Vagina (tissue), 2 donors: ENCODE measurements around the gene MAP2K3. TPM values are rescaled to one million over a fixed set of nuclear protein-coding genes. Genes with fewer than 3 reads are reported as not detected.

Experiments used
- DNase-seq, 2 donors: peaks; one replicate each; pipeline ENCODE4 v3.0.0-alpha.2; 2017; ENCODE audit errors: extremely low spot score in 2 of 2
- H3K27ac ChIP-seq: fragments of 200-600 bp; sonication (generic); one replicate; pipeline ENCODE4 v1.5.1; 2019
- H3K27me3 ChIP-seq: fragments of 200-600 bp; sonication (generic); one replicate; pipeline ENCODE4 v1.5.1; 2019
- H3K36me3 ChIP-seq, 2 donors: fragments of 200-600 bp; sonication (generic); one replicate each; pipeline ENCODE4 v1.5.1; 2017 to 2019
- H3K4me1 ChIP-seq: fragments of 200-600 bp; sonication (generic); one replicate; pipeline ENCODE4 v1.5.1; 2019
- H3K4me3 ChIP-seq, 2 donors: fragments of 200-600 bp; sonication (generic); 1 replicate in 1 of 2; 2 replicates in 1 of 2; pipeline ENCODE4 v1.5.1; 2016 to 2019
- H3K9me3 ChIP-seq: fragments of 200-600 bp; sonication (generic); one replicate; pipeline ENCODE4 v1.5.1; 2019
- POLR2A ChIP-seq, 2 donors: fragments of 450-650 bp; IDR thresholded peaks; one replicate each; pipeline ENCODE4 v1.6.1; 2017; ENCODE audit warnings: antibody characterized with exemption in 2 of 2, mild to moderate bottlenecking in 2 of 2, moderate library complexity in 2 of 2
- POLR2AphosphoS5 ChIP-seq, 2 donors: sonication (generic); formaldehyde crosslinking; IDR thresholded peaks; one replicate each; pipeline ENCODE4 v1.9.0; 2017; ENCODE audit warnings: antibody characterized with exemption in 2 of 2, mild to moderate bottlenecking in 2 of 2, low read depth in 1 of 2; ENCODE audit not compliant: insufficient read depth in 1 of 2
- intact Hi-C: fragments of 100-400 bp; cut with DNase I; formaldehyde crosslinking; loops from one replicate; pipeline ENCODE4 v1.15.1; 2023
- total RNA-seq: library from RNA; depleted of rRNA; stranded (reverse); fragments of >200 nt; gene quantifications from one replicate; pipeline ENCODE4 v1.2.3, GENCODE V29; 2016
- TF ChIP-seq, protein P1 (sequence below), 3 experiments: fragments of 450-650 bp in 2 of 3; fragments of 200-600 bp in 1 of 3; sonication (generic) in 1 of 3; IDR thresholded peaks; one replicate each; pipeline ENCODE4 v1.5.1; 2017 to 2019; ENCODE audit warnings: antibody characterized with exemption in 3 of 3, mild to moderate bottlenecking in 2 of 3, moderate library complexity in 2 of 3

MAP2K3 gene
- total RNA-seq, 1 donor from 2014 or later, result 21.6 TPM

DNA sequence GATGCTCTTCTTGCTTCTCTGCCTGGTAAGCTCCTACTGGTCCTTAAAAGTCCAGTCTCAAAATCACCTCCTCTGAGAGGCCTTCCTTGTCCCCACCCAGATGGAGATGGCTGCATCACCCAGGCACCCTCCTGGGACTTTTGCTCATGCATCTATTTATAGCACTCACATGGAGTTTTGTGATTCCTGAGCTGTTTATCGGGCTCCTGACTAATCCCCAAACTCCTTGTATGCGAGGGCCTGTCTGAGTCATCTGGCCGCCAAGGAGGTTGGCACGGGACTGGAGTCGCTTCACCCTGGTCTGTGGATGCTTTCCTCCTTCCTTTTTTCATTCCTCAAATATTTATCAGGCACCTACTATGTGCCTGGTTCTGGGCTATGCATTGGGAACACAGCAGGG, 2.3 kb upstream of the MAP2K3 start:
- Histone ChIP-seq H3K27me3 (no peaks in the 10 kb centered on the region), H3K36me3 (no peaks in the 10 kb centered on the region), H3K4me3 (no peak overlapping the region), H3K27ac (peak overlapping the region; percentile 94), H3K4me1 (peaks cover 68% of the 10 kb centered on the region), H3K9me3 (no peaks in the 10 kb centered on the region)
- DNase-seq, result no peak
- intact Hi-C loops, result loop anchor here (10.0 kb wide), 1 partner anchor 157 kb away; the partner anchor contains the start of gene DHRS7B
- peak in 1 of 2 donors; percentile 76 for TF ChIP-seq POLR2AphosphoS5 (IDR thresholded peaks at IDR 0.05; ENCODE audit: insufficient read depth in 1 of 2, low read depth in 1 of 2)
- TF ChIP-seq, protein P1, sequence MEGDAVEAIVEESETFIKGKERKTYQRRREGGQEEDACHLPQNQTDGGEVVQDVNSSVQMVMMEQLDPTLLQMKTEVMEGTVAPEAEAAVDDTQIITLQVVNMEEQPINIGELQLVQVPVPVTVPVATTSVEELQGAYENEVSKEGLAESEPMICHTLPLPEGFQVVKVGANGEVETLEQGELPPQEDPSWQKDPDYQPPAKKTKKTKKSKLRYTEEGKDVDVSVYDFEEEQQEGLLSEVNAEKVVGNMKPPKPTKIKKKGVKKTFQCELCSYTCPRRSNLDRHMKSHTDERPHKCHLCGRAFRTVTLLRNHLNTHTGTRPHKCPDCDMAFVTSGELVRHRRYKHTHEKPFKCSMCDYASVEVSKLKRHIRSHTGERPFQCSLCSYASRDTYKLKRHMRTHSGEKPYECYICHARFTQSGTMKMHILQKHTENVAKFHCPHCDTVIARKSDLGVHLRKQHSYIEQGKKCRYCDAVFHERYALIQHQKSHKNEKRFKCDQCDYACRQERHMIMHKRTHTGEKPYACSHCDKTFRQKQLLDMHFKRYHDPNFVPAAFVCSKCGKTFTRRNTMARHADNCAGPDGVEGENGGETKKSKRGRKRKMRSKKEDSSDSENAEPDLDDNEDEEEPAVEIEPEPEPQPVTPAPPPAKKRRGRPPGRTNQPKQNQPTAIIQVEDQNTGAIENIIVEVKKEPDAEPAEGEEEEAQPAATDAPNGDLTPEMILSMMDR (IDR thresholded peaks at IDR 0.05), result no peak

DNA sequence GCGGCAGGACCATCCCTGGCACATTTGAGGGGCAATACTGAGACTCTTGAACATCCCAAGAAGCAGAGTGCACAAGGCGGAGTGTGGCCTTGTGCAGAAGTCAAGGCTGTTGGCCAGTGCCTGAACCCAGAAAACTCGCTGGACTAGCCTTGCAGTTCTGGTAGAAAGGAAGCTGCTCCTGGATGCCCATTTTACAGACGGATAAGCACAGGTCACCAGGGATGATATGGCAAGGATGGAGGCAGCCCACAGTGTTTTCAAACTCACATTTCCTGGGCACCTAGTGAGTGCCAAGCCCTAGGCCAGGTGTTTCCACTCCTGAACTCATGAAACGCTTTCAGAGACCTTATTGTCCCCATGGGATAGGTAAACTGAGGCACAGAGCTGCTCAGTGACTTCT, 1.7 kb upstream of the MAP2K3 start:
- intact Hi-C loops, result loop anchor here (10.0 kb wide), 1 partner anchor 158 kb away; the partner anchor contains the start of gene DHRS7B
- Histone ChIP-seq H3K4me1 (peaks cover 74% of the 10 kb centered on the region), H3K36me3 (no peaks in the 10 kb centered on the region), H3K4me3 (no peak overlapping the region), H3K27me3 (no peaks in the 10 kb centered on the region), H3K9me3 (no peaks in the 10 kb centered on the region), H3K27ac (peak overlapping the region; percentile 94)
- DNase-seq, result no peak
- TF ChIP-seq POLR2AphosphoS5 (IDR thresholded peaks at IDR 0.05; ENCODE audit: insufficient read depth in 1 of 2, low read depth in 1 of 2), result no peak

DNA sequence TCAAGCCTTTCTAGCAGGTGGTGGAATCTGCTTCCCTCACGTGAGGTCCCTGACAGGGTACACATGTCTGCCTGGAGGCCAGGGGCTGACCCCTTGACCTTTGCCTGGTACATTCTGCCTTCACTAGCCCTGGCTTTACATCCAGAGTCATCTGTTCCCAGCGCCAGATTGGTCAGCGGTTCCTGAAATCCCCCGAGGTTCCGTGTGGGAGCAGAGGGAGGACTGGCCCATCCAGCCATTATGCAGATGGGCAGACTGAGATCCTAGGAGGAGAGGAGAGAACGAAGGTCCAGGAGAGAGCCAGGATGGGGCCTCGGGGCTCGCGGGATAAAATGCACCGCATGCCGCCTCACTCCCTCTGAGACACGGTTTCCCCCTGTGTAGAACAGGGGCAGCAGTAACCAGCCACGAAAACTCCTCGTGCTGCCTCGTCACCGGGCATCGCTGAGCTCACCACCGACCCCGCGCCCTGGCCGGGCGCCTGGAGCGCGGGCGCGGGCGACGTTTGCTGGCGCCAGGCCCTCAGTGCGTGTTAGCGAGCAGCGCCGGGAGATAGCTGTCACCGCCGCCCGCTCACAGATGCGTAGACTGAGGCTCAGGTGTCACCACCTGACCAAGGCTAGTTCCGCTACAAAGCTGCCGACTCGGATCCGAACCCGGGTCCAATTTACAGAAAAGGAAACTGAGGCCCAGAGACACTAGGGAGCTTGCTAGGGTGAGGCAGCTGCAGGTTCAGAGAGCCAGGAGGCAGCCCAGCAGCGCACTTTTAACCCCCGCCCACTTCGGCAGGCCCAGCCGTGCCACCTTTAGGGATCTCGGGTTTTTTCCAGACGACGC, 811 bp upstream of the MAP2K3 start:
- no peak for DNase-seq
- H3K27me3 ChIP-seq, result no peaks in the 10 kb centered on the region
- no peaks in the 10 kb centered on the region for H3K9me3 ChIP-seq
- H3K4me1 ChIP-seq, result peaks cover 77% of the 10 kb centered on the region
- TF ChIP-seq POLR2A (IDR thresholded peaks at IDR 0.05) (no peak), POLR2AphosphoS5 (IDR thresholded peaks at IDR 0.05; ENCODE audit: insufficient read depth in 1 of 2, low read depth in 1 of 2) (no peak)
- TF ChIP-seq, protein P1 (IDR thresholded peaks at IDR 0.05), result no peak
- peak overlapping the region; percentile 94 for H3K27ac ChIP-seq
- H3K36me3 ChIP-seq, result no peaks in the 10 kb centered on the region
- peak overlapping the region; percentile 85 to 88 for H3K4me3 ChIP-seq
- intact Hi-C loops, result loop anchor here (10.0 kb wide), 1 partner anchor 159 kb away; the partner anchor contains the start of gene DHRS7B

DNA sequence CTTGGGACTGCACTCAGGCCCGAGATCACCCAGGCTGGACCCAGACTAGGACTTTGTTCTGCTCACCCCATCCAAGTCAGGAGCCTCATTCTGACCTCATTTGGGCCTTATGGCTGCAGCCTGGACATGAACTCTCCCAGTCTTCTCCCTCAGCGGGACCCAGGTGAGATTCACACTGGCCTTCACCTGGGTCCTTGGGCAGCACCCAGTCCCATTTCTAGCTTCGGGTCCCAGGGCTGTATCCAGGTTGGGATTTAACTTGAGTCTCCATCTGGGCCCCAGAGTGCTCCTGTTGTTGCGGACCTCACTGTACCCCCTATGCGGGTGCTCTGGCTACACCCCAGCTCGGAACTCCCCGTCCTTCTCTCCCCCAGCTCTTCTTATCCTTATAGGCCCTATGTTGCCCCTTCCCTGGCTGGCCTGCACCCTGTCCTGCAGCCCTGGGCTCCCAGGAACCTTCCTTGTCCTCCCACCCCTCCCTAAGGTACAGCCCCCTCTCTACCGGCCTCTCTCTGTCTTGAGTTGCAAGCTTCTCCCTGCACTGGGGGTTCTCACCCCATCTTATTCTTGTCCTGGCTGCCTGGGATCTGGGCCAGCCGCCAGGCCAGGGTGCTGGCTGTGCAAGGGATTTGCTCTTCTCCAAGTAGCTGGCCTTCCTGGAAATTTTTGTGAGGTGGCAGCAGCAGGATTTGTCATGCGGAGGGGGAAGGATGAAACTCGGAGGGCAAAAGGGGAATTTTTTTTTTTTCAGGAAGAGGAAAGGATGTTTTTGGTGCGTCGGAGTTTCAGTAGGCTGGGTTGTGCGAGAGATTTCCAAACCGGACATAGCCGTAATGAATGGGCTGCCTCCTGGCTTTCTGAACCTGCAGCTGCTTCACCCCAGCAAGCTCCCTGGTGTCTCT, 904 bp downstream of the MAP2K3 start:
- peak in 1 of 2 donors; percentile 91 for DNase-seq
- Histone ChIP-seq H3K4me1 (peaks cover 80% of the 10 kb centered on the region), H3K27me3 (no peaks in the 10 kb centered on the region), H3K27ac (peak overlapping the region; percentile 94), H3K9me3 (no peaks in the 10 kb centered on the region), H3K36me3 (no peaks in the 10 kb centered on the region), H3K4me3 (peak overlapping the region; percentile 85 to 88)
- no peak for TF ChIP-seq POLR2AphosphoS5 (IDR thresholded peaks at IDR 0.05; ENCODE audit: insufficient read depth in 1 of 2, low read depth in 1 of 2)
- TF ChIP-seq, protein P1 (IDR thresholded peaks at IDR 0.05), result no peak
- TF ChIP-seq POLR2A (IDR thresholded peaks at IDR 0.05), result no peak
- intact Hi-C loops, result loop anchor here (10.0 kb wide), 1 partner anchor 161 kb away; the partner anchor contains the start of gene DHRS7B

DNA sequence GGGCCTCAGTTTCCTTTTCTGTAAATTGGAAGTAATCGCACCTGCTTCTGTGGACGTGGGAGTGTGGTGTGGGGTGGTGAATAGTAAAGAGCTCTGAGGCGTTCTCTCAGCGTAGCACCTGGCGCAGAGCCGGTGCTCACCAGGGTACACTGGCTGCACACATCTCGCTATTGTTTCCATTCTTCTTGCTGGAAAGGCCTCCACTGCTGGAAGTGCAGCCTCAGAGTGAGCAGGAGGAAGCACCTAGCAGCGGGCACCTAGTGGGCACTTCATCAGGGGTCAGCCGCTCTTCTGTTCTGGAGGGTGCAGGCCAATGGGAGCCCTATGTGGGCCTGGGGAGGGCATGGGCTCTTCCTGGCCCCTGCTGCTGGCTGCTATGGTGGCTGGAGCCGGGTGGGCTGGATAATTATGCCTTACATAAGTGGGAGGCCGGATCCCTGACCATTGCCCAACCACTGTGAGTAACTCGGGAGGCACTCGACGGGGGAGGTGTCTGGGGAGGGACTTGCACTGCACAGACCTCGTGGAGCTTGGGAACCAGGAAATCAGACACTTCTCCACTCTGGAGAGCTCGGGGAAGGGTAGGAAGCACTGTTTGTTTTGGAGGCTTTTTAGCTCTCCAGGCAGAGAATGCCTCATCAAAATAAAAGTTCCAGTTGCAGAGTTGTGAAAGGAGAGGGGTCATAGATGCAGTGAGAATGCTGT, 1.7 kb downstream of the MAP2K3 start:
- Histone ChIP-seq H3K9me3 (no peaks in the 10 kb centered on the region), H3K4me1 (peaks cover 80% of the 10 kb centered on the region), H3K4me3 (peak overlapping the region; percentile 85 to 88), H3K36me3 (no peaks in the 10 kb centered on the region), H3K27ac (peak overlapping the region; percentile 94), H3K27me3 (no peaks in the 10 kb centered on the region)
- TF ChIP-seq POLR2AphosphoS5 (IDR thresholded peaks at IDR 0.05; ENCODE audit: insufficient read depth in 1 of 2, low read depth in 1 of 2) (peak; percentile 74 to 77), POLR2A (IDR thresholded peaks at IDR 0.05) (no peak)
- TF ChIP-seq, protein P1 (IDR thresholded peaks at IDR 0.05), result no peak
- peak in 1 of 2 donors; percentile 99 for DNase-seq
- intact Hi-C loops, result loop anchor here (10.0 kb wide), 1 partner anchor 161 kb away; the partner anchor contains the start of gene DHRS7B
